Neuronal stem cell (in vitro differentiated cells): ENCODE measurements around the gene HIPK3.
A peak's percentile ranks its signal among the peaks of the same experiment; 100 is the strongest.

ENCODE experiments used
- DNase-seq: peaks from one replicate; pipeline ENCODE4 v3.0.0-alpha.2; 2013; ENCODE audit warnings: low spot score
- H2AFZ ChIP-seq: one replicate; pipeline ENCODE4 v1.6.1; 2013; ENCODE audit warnings: mild to moderate bottlenecking, low read length, inconsistent platforms
- H2AK5ac ChIP-seq: 2 replicates; pipeline ENCODE4 v1.6.1; 2013; ENCODE audit warnings: low read depth, mild to moderate bottlenecking, inconsistent platforms, low read length, moderate library complexity, mixed read lengths
- H2BK120ac ChIP-seq: 2 replicates; pipeline ENCODE4 v1.6.1; 2013; ENCODE audit warnings: low read depth, mild to moderate bottlenecking, inconsistent platforms, low read length, moderate library complexity, mixed read lengths
- H2BK12ac ChIP-seq: one replicate; pipeline ENCODE4 v1.6.1; 2013; ENCODE audit warnings: low read length, inconsistent platforms
- H2BK15ac ChIP-seq: 2 replicates; pipeline ENCODE4 v1.6.1; 2013; ENCODE audit warnings: mild to moderate bottlenecking, low read length, inconsistent platforms, mixed read lengths
- H2BK5ac ChIP-seq: one replicate; pipeline ENCODE4 v1.6.1; 2013; ENCODE audit warnings: inconsistent platforms, mild to moderate bottlenecking, low read length, moderate library complexity
- H3K14ac ChIP-seq: one replicate; pipeline ENCODE4 v1.6.1; 2013; ENCODE audit warnings: low read length, inconsistent platforms
- H3K18ac ChIP-seq: 2 replicates; pipeline ENCODE4 v1.6.1; 2013; ENCODE audit warnings: low read length, inconsistent platforms
- H3K23ac ChIP-seq: 2 replicates; pipeline ENCODE4 v1.6.1; 2013; ENCODE audit warnings: low read depth, mild to moderate bottlenecking, mixed read lengths, low read length, inconsistent platforms; ENCODE audit not compliant: poor library complexity
- H3K27ac ChIP-seq: replicated peaks from 3 replicates; pipeline ENCODE4 v1.5.1; 2013; ENCODE audit warnings: low read length, inconsistent platforms
- H3K27me3 ChIP-seq, 3 experiments: 2 replicates each; pipeline ENCODE4 v1.6.1; 2013; ENCODE audit warnings: low read length in 3 of 3, mild to moderate bottlenecking in 2 of 3, inconsistent platforms in 1 of 3, low read depth in 1 of 3, mixed read lengths in 1 of 3, moderate library complexity in 1 of 3; ENCODE audit not compliant: control insufficient read depth in 3 of 3, insufficient read depth in 3 of 3
- H3K36me3 ChIP-seq, 2 donors: replicated peaks in 1 of 2; 2 replicates each; pipeline ENCODE4 v1.6.1; 2013; ENCODE audit warnings: low read length in 2 of 2; ENCODE audit not compliant: control insufficient read depth in 2 of 2, insufficient read depth in 2 of 2
- H3K4ac ChIP-seq: 2 replicates; pipeline ENCODE4 v1.6.1; 2013; ENCODE audit warnings: inconsistent platforms, mild to moderate bottlenecking, low read length, moderate library complexity
- H3K4me1 ChIP-seq, 2 donors: 1 replicate in 1 of 2; 2 replicates in 1 of 2; pipeline ENCODE4 v1.6.1; 2013; ENCODE audit warnings: low read length in 2 of 2, low read depth in 1 of 2; ENCODE audit not compliant: control insufficient read depth in 2 of 2, insufficient read depth in 1 of 2
- H3K4me2 ChIP-seq: one replicate; pipeline ENCODE4 v1.6.1; 2013; ENCODE audit warnings: mild to moderate bottlenecking, low read length, inconsistent platforms; ENCODE audit not compliant: insufficient read depth, poor library complexity, severe bottlenecking
- H3K4me3 ChIP-seq, 2 donors: 2 replicates each; pipeline ENCODE4 v1.5.1; 2013; ENCODE audit warnings: low read length in 2 of 2, mild to moderate bottlenecking in 2 of 2, inconsistent platforms in 1 of 2, moderate library complexity in 1 of 2
- H3K79me1 ChIP-seq: one replicate; pipeline ENCODE4 v1.6.1; 2013; ENCODE audit warnings: low read depth, mild to moderate bottlenecking, inconsistent platforms, low read length, moderate library complexity
- H3K9ac ChIP-seq: one replicate; pipeline ENCODE4 v1.6.1; 2013; ENCODE audit warnings: mild to moderate bottlenecking, low read depth, low read length, inconsistent platforms; ENCODE audit not compliant: poor library complexity
- H3K9me3 ChIP-seq, 2 donors: replicated peaks in 1 of 2; 2 replicates each; pipeline versions ENCODE3 to v1.6.1; 2013; ENCODE audit warnings: low read length in 2 of 2, mild to moderate bottlenecking in 2 of 2, inconsistent platforms in 1 of 2, low read depth in 1 of 2, mixed read lengths in 1 of 2, moderate library complexity in 1 of 2; ENCODE audit not compliant: control insufficient read depth in 2 of 2, insufficient read depth in 1 of 2
- H4K8ac ChIP-seq: one replicate; pipeline ENCODE4 v1.6.1; 2013; ENCODE audit warnings: low read depth, mild to moderate bottlenecking, inconsistent platforms, low read length, moderate library complexity
- H4K91ac ChIP-seq: one replicate; pipeline ENCODE4 v1.6.1; 2013; ENCODE audit warnings: low read length, low read depth, mild to moderate bottlenecking, inconsistent platforms; ENCODE audit not compliant: poor library complexity
- WGBS, 2 donors: extraction: QIAGEN DNeasy Blood & Tissue Kit; methylation state at CpG; one replicate each; pipeline ENCODE4 v1.1.7; 2013; ENCODE audit warnings: missing lambda C conversion rate in 2 of 2, mixed read lengths in 1 of 2; ENCODE audit not compliant: insufficient read length in 2 of 2, insufficient replicate concordance in 1 of 2; ENCODE audit errors: extremely low coverage in 2 of 2; 5-methylcytosine and 5-hydroxymethylcytosine counted together

HIPK3 gene

DNA sequence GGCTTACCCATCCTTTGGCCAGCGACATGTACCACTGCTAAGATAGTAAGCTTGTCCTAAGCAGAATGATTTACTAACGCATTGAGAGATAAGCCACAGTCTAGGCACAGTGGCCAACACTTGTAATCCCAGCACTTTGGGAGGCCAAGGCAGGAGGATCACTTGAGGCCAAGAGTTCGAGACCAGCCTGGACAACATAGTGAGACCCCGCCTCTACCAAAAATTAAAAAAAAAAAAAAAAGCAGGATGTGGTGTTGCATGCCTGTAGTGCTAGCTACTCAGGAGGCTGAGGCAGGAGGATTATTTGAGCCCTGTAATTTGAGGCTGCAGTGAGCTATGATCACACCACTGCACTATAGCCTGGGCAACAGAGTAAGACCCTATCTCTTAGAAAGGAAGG, 93.1 kb downstream of the HIPK3 start:
- Histone ChIP-seq H3K9ac (no peak overlapping the region), H2AFZ (no peak overlapping the region), H3K27ac (no peak overlapping the region), H3K79me1 (peaks cover 1% of the 10 kb centered on the region), H4K8ac (no peak overlapping the region), H3K4ac (no peak overlapping the region), H3K36me3 (peaks cover 13 to 94% of the 10 kb centered on the region in 2 donors), H3K18ac (no peak overlapping the region), H3K23ac (no peak overlapping the region), H3K4me2 (no peak overlapping the region), H3K4me3 (no peak overlapping the region), H2AK5ac (no peak overlapping the region), H2BK120ac (no peak overlapping the region), H4K91ac (no peak overlapping the region), H2BK5ac (no peak overlapping the region), H2BK12ac (no peak overlapping the region), H3K14ac (no peak overlapping the region), H3K27me3 (peaks cover 0 to 2% (median 0%) of the 10 kb centered on the region in 3 experiments), H3K9me3 (peaks cover 0 to 2% of the 10 kb centered on the region in 2 donors), H2BK15ac (no peak overlapping the region), H3K4me1 (no peaks in the 10 kb centered on the region)
- no peak for DNase-seq
- WGBS, 2 donors = no CpG with 5 or more reads among the region's 4 CpGs

DNA sequence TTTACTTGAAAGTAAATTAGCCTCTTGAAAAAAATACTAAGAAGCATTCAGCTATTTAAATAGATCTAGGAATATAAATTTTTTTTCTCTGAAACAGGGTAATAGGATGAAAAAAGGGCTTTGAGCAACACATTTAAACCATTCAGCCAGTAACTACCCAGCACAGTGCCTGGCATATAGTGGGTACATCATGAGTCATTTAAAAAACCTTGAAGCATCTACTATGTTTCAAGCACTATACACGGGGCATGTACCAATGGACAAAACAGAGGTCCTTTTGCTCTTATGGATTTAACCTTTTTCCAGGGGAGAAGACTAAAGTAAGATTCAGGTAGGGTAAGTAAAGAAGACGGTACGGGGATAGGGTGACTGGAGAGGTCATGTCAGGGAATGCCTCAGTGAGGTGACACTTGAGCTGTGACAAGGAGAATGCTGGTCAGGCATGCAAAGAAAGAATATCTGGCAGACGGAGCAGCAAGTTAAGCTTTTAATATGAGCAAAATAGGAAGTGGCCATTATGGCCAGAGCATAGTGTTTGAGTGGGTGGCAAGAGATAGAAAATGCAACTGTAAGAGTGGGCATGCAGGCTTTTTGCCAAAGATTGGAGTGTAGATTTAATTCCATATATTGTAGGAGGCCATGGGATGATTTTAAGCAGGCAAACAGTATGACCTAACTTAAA, 101.1 kb downstream of the HIPK3 start:
- Histone ChIP-seq H3K9me3 (no peaks in the 10 kb centered on the region), H2BK5ac (no peak overlapping the region), H4K91ac (no peak overlapping the region), H3K4me2 (no peak overlapping the region), H3K27me3 (peaks cover 0 to under 1% (median 0%) of the 10 kb centered on the region in 3 experiments), H3K4me1 (no peaks in the 10 kb centered on the region), H2AK5ac (no peak overlapping the region), H2AFZ (no peak overlapping the region), H2BK120ac (no peak overlapping the region), H2BK12ac (no peak overlapping the region), H3K4me3 (no peak overlapping the region), H2BK15ac (no peak overlapping the region), H3K18ac (no peak overlapping the region), H3K4ac (no peak overlapping the region), H3K14ac (no peak overlapping the region), H3K79me1 (no peaks in the 10 kb centered on the region), H3K27ac (no peak overlapping the region), H3K23ac (no peak overlapping the region), H3K36me3 (peaks cover 2 to 29% of the 10 kb centered on the region in 2 donors), H3K9ac (no peak overlapping the region), H4K8ac (no peak overlapping the region)
- DNase-seq = no peak
- no CpG with 5 or more reads among the region's 4 CpGs for WGBS, 2 donors

DNA sequence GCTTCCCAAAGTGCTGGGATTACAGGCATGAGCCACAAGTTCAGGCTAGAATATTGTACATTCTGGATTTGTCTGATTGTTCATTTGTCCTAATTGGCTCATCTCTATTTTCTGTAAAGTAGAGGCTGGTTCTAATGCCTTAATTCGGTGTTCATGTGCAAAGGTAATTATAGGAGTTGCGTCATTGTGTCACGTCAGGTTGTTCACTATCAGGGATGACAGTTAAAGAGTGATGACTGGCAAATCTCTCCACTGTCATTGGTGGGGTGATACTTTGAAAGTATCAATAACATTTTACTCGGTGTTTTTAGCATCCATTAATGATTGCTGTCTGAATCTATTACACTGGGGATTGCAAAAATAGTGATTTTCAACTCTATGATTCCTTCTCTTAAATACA, 103.5 kb downstream of the HIPK3 start:
- Histone ChIP-seq H3K36me3 (peaks cover 0 to 8% of the 10 kb centered on the region in 2 donors), H2BK15ac (no peak overlapping the region), H3K14ac (no peak overlapping the region), H3K4me3 (no peak overlapping the region), H2AK5ac (no peak overlapping the region), H3K4me2 (no peak overlapping the region), H2BK5ac (no peak overlapping the region), H2BK12ac (no peak overlapping the region), H3K4ac (no peak overlapping the region), H3K9ac (no peak overlapping the region), H4K91ac (no peak overlapping the region), H3K4me1 (no peaks in the 10 kb centered on the region), H3K79me1 (no peaks in the 10 kb centered on the region), H4K8ac (no peak overlapping the region), H3K18ac (no peak overlapping the region), H3K27ac (no peak overlapping the region), H3K9me3 (no peaks in the 10 kb centered on the region), H3K23ac (no peak overlapping the region), H3K27me3 (no peaks in the 10 kb centered on the region), H2AFZ (no peak overlapping the region), H2BK120ac (no peak overlapping the region)
- no peak for DNase-seq
- no CpG with 5 or more reads among the region's 4 CpGs for WGBS, 2 donors

DNA sequence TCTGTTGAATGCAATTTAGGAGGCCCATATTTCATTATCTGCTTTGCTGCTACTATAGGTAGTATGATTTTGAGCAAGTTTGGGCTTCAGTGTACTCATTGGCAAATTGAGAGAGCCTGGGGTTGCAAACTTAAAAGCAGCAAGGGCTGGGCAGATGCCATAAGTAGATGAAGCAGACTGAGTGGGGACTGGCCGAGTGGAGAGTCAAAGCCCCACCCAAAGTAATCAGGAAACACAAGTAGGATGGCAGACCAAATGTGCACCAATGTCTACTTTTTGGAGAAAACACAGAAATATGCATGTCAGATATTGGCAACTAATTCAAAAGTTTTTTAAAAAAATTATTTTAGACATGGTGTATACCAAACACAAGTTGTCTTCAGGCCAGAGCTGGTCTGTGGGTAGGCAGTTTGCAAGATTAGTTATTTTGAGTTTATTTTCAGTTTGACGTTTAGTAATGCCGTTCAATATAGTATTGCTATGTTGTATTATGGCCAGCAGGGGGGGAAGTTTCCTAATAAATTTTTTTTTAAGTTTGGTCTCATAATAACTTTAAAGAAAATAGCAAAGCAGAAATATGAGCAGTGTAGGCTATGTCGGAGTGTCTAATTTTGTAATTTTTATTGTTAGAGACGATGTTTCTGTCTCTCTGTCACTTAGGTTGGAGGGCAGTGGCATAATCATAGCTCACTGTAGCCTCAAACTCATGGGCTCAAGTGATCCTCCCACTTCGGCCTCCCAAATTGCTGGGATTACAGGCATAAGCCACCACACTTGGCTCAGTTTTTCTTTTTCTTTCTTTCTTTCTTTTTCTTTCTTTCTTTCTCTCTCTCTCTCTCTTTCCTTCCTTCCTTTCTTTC, 105.1 kb downstream of the HIPK3 start:
- H3K14ac ChIP-seq = no peak overlapping the region
- no peaks in the 10 kb centered on the region for H3K79me1 ChIP-seq
- H4K91ac ChIP-seq = no peak overlapping the region
- H3K23ac ChIP-seq = no peak overlapping the region
- H3K9ac ChIP-seq = no peak overlapping the region
- H4K8ac ChIP-seq = no peak overlapping the region
- H3K27me3 ChIP-seq = peaks cover 0 to 5% (median 0%) of the 10 kb centered on the region in 3 experiments
- no peak overlapping the region for H3K4me2 ChIP-seq
- H2BK12ac ChIP-seq = no peak overlapping the region
- no peak overlapping the region for H3K4ac ChIP-seq
- WGBS, 2 donors = no CpG with 5 or more reads among the region's 6 CpGs
- H2AFZ ChIP-seq = no peak overlapping the region
- no peaks in the 10 kb centered on the region for H3K4me1 ChIP-seq
- H3K4me3 ChIP-seq = no peak overlapping the region
- H3K18ac ChIP-seq = no peak overlapping the region
- no peak overlapping the region for H2BK5ac ChIP-seq
- H3K9me3 ChIP-seq = no peaks in the 10 kb centered on the region
- no peaks in the 10 kb centered on the region for H3K36me3 ChIP-seq
- H2BK15ac ChIP-seq = no peak overlapping the region
- H2AK5ac ChIP-seq = no peak overlapping the region
- no peak overlapping the region for H2BK120ac ChIP-seq
- no peak overlapping the region for H3K27ac ChIP-seq
- peak; percentile 33 for DNase-seq
